ENCODE data around the gene KCND3. TPM values are rescaled to one million over a fixed set of nuclear protein-coding genes. Genes with fewer than 3 reads are reported as not detected.

The KCND3 gene
- total and polyA plus RNA-seq, 12 donors = 0.39 to 6.7 (median 3.1) TPM

GRCh38 chr1:111978695-111979094, 10.8 kb downstream of the KCND3 start:
- no peak for DNase-seq
- Histone ChIP-seq H3K36me3 (replicated peaks in 1 of 2) (no peaks in the 10 kb centered on the region), H3K4me3 (no peak overlapping the region), H3K9me3 (replicated peaks in 1 of 3) (no peaks in the 10 kb centered on the region), H3K27ac (no peak overlapping the region), H3K4me1 (replicated peaks in 1 of 2) (no peaks in the 10 kb centered on the region), H3K27me3 (no peaks in the 10 kb centered on the region)
- intact Hi-C loops (cut with DNase I) = no loop called here
- TF ChIP-seq, protein P1, sequence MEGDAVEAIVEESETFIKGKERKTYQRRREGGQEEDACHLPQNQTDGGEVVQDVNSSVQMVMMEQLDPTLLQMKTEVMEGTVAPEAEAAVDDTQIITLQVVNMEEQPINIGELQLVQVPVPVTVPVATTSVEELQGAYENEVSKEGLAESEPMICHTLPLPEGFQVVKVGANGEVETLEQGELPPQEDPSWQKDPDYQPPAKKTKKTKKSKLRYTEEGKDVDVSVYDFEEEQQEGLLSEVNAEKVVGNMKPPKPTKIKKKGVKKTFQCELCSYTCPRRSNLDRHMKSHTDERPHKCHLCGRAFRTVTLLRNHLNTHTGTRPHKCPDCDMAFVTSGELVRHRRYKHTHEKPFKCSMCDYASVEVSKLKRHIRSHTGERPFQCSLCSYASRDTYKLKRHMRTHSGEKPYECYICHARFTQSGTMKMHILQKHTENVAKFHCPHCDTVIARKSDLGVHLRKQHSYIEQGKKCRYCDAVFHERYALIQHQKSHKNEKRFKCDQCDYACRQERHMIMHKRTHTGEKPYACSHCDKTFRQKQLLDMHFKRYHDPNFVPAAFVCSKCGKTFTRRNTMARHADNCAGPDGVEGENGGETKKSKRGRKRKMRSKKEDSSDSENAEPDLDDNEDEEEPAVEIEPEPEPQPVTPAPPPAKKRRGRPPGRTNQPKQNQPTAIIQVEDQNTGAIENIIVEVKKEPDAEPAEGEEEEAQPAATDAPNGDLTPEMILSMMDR (IDR thresholded peaks at IDR 0.05) = no peak
- no peak for TF ChIP-seq POLR2A (IDR thresholded peaks at IDR 0.05)
- WGBS, 4 donors = 42 to 62% (median 51%) methylated on average over 1 of the region's 1 CpG

DNA sequence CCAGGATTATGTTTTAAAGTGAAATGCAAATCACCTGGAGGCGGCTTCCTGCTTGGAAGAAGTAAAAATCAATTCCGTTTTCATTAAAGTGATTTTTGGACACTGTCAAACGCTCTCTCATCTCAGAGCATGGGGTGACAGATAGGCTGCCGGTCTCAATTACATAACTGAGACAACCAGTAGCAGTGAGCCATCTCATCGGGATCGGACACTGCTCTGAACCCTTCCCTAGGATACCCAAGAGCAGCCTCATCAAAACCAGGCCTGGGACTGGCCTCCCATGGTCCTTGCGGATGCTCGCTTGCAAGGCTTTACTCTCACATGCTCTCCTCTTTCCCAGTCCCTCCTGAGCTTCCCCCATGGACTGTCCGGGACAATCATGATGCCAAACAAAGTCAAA, 12.1 kb downstream of the KCND3 start:
- no peaks in the 10 kb centered on the region for H3K36me3 ChIP-seq (replicated peaks in 1 of 2)
- H3K4me1 ChIP-seq (replicated peaks in 1 of 2) = no peaks in the 10 kb centered on the region
- H3K27ac ChIP-seq = no peak overlapping the region
- WGBS, 4 donors = 80 to 87% (median 83%) methylated on average over 7 to 9 of the region's 9 CpGs
- DNase-seq = no peak
- intact Hi-C loops (cut with DNase I) = no loop called here
- H3K27me3 ChIP-seq = no peaks in the 10 kb centered on the region
- no peaks in the 10 kb centered on the region for H3K9me3 ChIP-seq (replicated peaks in 1 of 3)
- H3K4me3 ChIP-seq = no peak overlapping the region
- TF ChIP-seq POLR2A (IDR thresholded peaks at IDR 0.05) = no peak
- TF ChIP-seq, protein P1 (IDR thresholded peaks at IDR 0.05) = no peak

GRCh38 chr1:111976842-111977241, 12.6 kb downstream of the KCND3 start:
- TF ChIP-seq, protein P1 (IDR thresholded peaks at IDR 0.05) = no peak
- no peak for TF ChIP-seq POLR2A (IDR thresholded peaks at IDR 0.05)

DNA sequence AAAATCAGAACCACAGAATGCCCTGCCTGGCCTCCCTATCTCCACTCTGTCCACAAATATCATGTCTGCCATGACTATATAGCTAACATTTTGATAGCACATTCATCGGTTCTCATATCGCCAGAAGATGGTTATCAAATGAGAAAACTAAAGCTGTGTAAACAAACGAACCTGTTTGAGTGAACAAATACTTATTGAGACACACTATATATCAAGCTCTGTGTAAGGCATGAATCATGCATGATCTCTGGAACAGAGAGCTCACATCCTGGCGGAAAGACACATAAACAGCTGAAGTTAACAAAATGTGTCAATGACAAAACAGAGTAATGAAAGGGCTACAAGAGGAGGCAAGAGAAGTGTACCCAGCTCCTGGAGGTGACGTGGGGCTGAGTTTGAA, 13.1 kb downstream of the KCND3 start:
- Histone ChIP-seq H3K27ac (no peak overlapping the region), H3K36me3 (replicated peaks in 1 of 2) (no peaks in the 10 kb centered on the region), H3K9me3 (replicated peaks in 1 of 3) (no peaks in the 10 kb centered on the region), H3K4me1 (replicated peaks in 1 of 2) (no peaks in the 10 kb centered on the region), H3K27me3 (no peaks in the 10 kb centered on the region), H3K4me3 (no peak overlapping the region)
- TF ChIP-seq, protein P1 (IDR thresholded peaks at IDR 0.05) = no peak
- no peak for TF ChIP-seq POLR2A (IDR thresholded peaks at IDR 0.05)
- no peak for DNase-seq
- 67 to 80% (median 76%) methylated on average over 5 of the region's 5 CpGs for WGBS, 4 donors
- intact Hi-C loops (cut with DNase I) = no loop called here

More at GRCh38 chr1:111976842-111977241, 12.6 kb downstream of the KCND3 start:
- Histone ChIP-seq H3K27me3 (no peaks in the 10 kb centered on the region), H3K27ac (no peak overlapping the region), H3K4me1 (replicated peaks in 1 of 2) (no peaks in the 10 kb centered on the region), H3K36me3 (replicated peaks in 1 of 2) (no peaks in the 10 kb centered on the region), H3K4me3 (no peak overlapping the region), H3K9me3 (replicated peaks in 1 of 3) (no peaks in the 10 kb centered on the region)
- intact Hi-C loops (cut with DNase I) = no loop called here
- 63 to 67% (median 65%) methylated on average over 3 of the region's 3 CpGs for WGBS, 4 donors
- no peak for DNase-seq
